Measurements from ENCODE around the gene ATP13A3.
A peak's percentile ranks its signal among the peaks of the same experiment; 100 is the strongest.
"Not testable (repeated sequence)": the region's sequence is repeated elsewhere in the genome, so short reads cannot be mapped to it uniquely, and the experiment has no call there.

The ATP13A3 gene

DNA sequence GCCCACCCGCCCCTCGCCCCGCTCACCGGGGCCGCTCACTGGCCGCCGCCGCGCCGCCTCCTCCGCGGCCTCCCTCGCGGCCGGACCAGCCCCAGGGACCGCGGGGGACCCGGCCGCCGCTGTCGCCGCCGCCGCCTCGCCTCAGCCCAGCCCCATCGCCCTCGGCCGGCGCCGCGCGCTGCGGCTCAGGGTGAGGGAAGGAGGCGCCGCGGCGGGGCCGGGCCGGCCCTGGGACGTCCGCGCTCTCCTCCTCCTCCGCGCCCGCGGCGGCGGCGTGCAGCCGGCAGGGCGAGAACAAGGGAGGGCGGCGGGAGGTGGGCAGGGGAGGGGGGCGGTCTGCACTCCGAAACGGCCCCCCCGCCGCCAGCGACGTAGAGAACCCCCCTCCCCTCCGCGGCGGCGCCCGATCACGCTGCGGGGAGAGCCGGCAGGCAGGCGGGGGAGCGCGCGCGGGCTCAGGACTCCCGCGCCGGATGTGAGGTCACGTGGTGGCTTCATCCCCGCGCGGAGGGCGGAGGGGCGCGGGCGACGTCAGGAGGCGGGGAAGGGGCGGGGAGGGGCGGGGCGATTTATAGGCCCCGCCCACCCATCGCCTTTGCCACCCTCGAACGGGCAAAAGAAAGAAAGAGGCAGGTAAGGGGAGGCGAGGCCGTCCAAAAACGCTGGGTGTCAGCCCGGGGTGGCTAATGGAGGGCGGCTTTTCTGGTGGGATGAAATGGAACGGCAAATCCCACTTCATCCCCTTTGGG, at the start of gene ATP13A3:
Gene ATP13A3 (minus strand): TSS at position 463 of the 749 bp plus-strand sequence. CDS start 24,812 bp downstream, outside the sequence.
- DNase-seq (ENCODE audit: low read depth): peak; percentile 66
- TF ChIP-seq, protein P1, sequence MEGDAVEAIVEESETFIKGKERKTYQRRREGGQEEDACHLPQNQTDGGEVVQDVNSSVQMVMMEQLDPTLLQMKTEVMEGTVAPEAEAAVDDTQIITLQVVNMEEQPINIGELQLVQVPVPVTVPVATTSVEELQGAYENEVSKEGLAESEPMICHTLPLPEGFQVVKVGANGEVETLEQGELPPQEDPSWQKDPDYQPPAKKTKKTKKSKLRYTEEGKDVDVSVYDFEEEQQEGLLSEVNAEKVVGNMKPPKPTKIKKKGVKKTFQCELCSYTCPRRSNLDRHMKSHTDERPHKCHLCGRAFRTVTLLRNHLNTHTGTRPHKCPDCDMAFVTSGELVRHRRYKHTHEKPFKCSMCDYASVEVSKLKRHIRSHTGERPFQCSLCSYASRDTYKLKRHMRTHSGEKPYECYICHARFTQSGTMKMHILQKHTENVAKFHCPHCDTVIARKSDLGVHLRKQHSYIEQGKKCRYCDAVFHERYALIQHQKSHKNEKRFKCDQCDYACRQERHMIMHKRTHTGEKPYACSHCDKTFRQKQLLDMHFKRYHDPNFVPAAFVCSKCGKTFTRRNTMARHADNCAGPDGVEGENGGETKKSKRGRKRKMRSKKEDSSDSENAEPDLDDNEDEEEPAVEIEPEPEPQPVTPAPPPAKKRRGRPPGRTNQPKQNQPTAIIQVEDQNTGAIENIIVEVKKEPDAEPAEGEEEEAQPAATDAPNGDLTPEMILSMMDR (IDR thresholded peaks at IDR 0.05; ENCODE audit: low read depth, low read length, missing control alignments): no peak
- H3K4me3 ChIP-seq (ENCODE audit: low read depth, low read length): peak within 1 kb of the TSS; percentile 96

DNA sequence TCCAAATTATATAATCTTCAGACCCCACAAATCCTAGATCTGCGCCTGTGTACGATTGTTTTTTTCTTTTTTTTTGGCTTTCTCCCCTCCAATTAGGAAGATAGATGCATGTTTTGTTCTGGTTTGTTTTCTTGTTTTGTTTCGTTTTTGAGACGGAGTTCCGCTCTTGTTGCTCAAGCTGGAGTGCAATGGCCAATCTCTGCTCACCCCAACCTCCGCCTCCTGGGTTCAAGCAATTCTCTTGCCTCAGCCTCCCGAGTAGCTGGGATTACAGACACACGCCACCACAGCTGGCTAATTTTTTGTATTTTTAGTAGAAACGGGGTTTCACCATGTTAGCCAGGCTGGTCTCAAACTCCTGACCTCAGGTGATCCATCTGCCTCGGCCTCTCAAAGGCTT, 48.4 kb upstream of the ATP13A3 start:
- H3K4me3 ChIP-seq (ENCODE audit: low read depth, low read length); DNase-seq (ENCODE audit: low read depth): not testable (repeated sequence)

GRCh38 chr3:194534243-194534642, 47.4 kb upstream of the ATP13A3 start:
- no peak overlapping the region for H3K4me3 ChIP-seq (ENCODE audit: low read depth, low read length)
- TF ChIP-seq, protein P1 (IDR thresholded peaks at IDR 0.05; ENCODE audit: low read depth, low read length, missing control alignments): no peak
- no peak for DNase-seq (ENCODE audit: low read depth)

- H3K4me3 ChIP-seq (ENCODE audit: low read depth, low read length): no peak overlapping the region
- TF ChIP-seq, protein P1 (IDR thresholded peaks at IDR 0.05; ENCODE audit: low read depth, low read length, missing control alignments): no peak
- no peak for DNase-seq (ENCODE audit: low read depth)
Observed at GRCh38 chr3:194532591-194532990, 45.8 kb upstream of the ATP13A3 start.

GRCh38 chr3:194527726-194528125, 40.9 kb upstream of the ATP13A3 start:
- no peak overlapping the region for H3K4me3 ChIP-seq (ENCODE audit: low read depth, low read length)
- DNase-seq (ENCODE audit: low read depth): no peak
- TF ChIP-seq, protein P1 (IDR thresholded peaks at IDR 0.05; ENCODE audit: low read depth, low read length, missing control alignments): no peak

GRCh38 chr3:194526164-194526563, 39.4 kb upstream of the ATP13A3 start:
- TF ChIP-seq, protein P1 (IDR thresholded peaks at IDR 0.05; ENCODE audit: low read depth, low read length, missing control alignments): no peak
- no peak for DNase-seq (ENCODE audit: low read depth)
- no peak overlapping the region for H3K4me3 ChIP-seq (ENCODE audit: low read depth, low read length)

- DNase-seq (ENCODE audit: low read depth): no peak
- H3K4me3 ChIP-seq (ENCODE audit: low read depth, low read length): no peak overlapping the region
- TF ChIP-seq, protein P1 (IDR thresholded peaks at IDR 0.05; ENCODE audit: low read depth, low read length, missing control alignments): no peak
Observed at GRCh38 chr3:194522579-194523046, 35.8 kb upstream of the ATP13A3 start.

All from GM12864 (cell line).